Spleen (tissue), 11 donors: ENCODE data around the gene KIF6. TPM values are rescaled to one million over a fixed set of nuclear protein-coding genes. Genes with fewer than 3 reads are reported as not detected.

Experiments used
- DNase-seq: peaks from one replicate; pipeline ENCODE4 v3.0.0-alpha.2; 2020
- H3K27ac ChIP-seq, 8 donors: fragments of 200-600 bp; sonication (generic) in 7 of 8; 1 replicate in 4 of 8; 2 replicates in 4 of 8; pipeline versions ENCODE4 v1.5.0 to v1.8.0; 2016 to 2021; ENCODE audit warnings: inconsistent platforms in 4 of 8, mild to moderate bottlenecking in 4 of 8, moderate library complexity in 1 of 8
- H3K27me3 ChIP-seq, 7 donors: fragments of 200-600 bp; sonication (generic) in 6 of 7; replicated peaks in 1 of 7; 1 replicate in 4 of 7; 2 replicates in 3 of 7; pipeline versions ENCODE4 v1.5.0 to v1.8.0; 2016 to 2021; ENCODE audit warnings: inconsistent platforms in 3 of 7, mild to moderate bottlenecking in 1 of 7
- H3K36me3 ChIP-seq, 6 donors: fragments of 200-600 bp; sonication (generic) in 5 of 6; 1 replicate in 4 of 6; 2 replicates in 2 of 6; pipeline versions ENCODE4 v1.5.0 to v1.8.0; 2016 to 2021; ENCODE audit warnings: inconsistent platforms in 2 of 6
- H3K4me1 ChIP-seq, 6 donors: fragments of 200-600 bp; sonication (generic) in 5 of 6; 1 replicate in 3 of 6; 2 replicates in 3 of 6; pipeline versions ENCODE4 v1.5.0 to v1.8.0; 2016 to 2021; ENCODE audit warnings: inconsistent platforms in 3 of 6
- H3K4me3 ChIP-seq, 8 donors: fragments of 200-600 bp; sonication (generic) in 7 of 8; 1 replicate in 4 of 8; 2 replicates in 4 of 8; pipeline versions ENCODE4 v1.5.0 to v1.8.0; 2016 to 2021; ENCODE audit warnings: inconsistent platforms in 4 of 8, mild to moderate bottlenecking in 4 of 8, moderate library complexity in 2 of 8
- H3K9me3 ChIP-seq, 8 donors: fragments of 200-600 bp; sonication (generic) in 7 of 8; 1 replicate in 4 of 8; 2 replicates in 4 of 8; pipeline versions ENCODE4 v1.5.0 to v1.8.0; 2016 to 2021; ENCODE audit warnings: inconsistent platforms in 4 of 8
- POLR2A ChIP-seq, 3 donors: fragments of 450-650 bp; IDR thresholded peaks; one replicate each; pipeline ENCODE4 v1.5.1; 2017; ENCODE audit warnings: antibody characterized with exemption in 3 of 3, mild to moderate bottlenecking in 1 of 3
- POLR2AphosphoS5 ChIP-seq, 3 donors: sonication (generic); formaldehyde crosslinking; IDR thresholded peaks; one replicate each; pipeline ENCODE4 v1.5.1; 2017; ENCODE audit warnings: antibody characterized with exemption in 3 of 3
- WGBS, 5 donors: extraction: QIAGEN DNeasy Blood & Tissue Kit in 3 of 5; methylation state at CpG; one replicate each; pipeline versions ENCODE4 v1.1.5 to v1.1.7; 2013 to 2018; 5-methylcytosine and 5-hydroxymethylcytosine counted together
- intact Hi-C: fragments of 100-400 bp; cut with DNase I; formaldehyde crosslinking; loops from one replicate; pipeline ENCODE4 v1.15.0; 2023; ENCODE audit warnings: low total_unique reads
- polyA plus RNA-seq, 3 donors: library from polyadenylated mRNA; stranded (reverse); fragments of 200-250 nt; gene quantifications; one replicate each; pipeline ENCODE4 v1.2.1, GENCODE V29; 2013
- total RNA-seq, 7 donors: library from RNA; depleted of rRNA in 3 of 7; stranded (reverse); fragments of >200 nt in 3 of 7; fragmentation: NEBNext Ultra II Directional in 4 of 7; extraction: Animal tissue kit (Norgen Biotek cat#: 25700) in 4 of 7; gene quantifications; one replicate each; pipeline versions ENCODE4 v1.1.0 to v1.2.1, GENCODE V29; 2016 to 2021
- TF ChIP-seq, protein P1 (sequence below), 11 experiments: fragments of 200-600 bp in 7 of 11; fragments of 450-650 bp in 4 of 11; sonication (generic) in 4 of 11; IDR thresholded peaks in 8 of 11; conservative IDR thresholded peaks in 3 of 11; 1 replicate in 7 of 11; 2 replicates in 4 of 11; pipeline versions ENCODE4 v1.4.0 to v1.8.0; 2016 to 2021; ENCODE audit warnings: antibody characterized with exemption in 11 of 11, inconsistent platforms in 4 of 11, mild to moderate bottlenecking in 1 of 11
- donor health status: healthy with polysubstance abuse.
- donor health status: DM: no; HTN: no; CAD: no; lungs with moderate emphysema.
- donor health status: DM: no; HTN: no; CAD: no.
- donor health status: Bipolar disorder and iron deficiency.
- donor health status: healthy.
- donor health status: DM: no; HTN: no; CAD: no.
- donor health status: DM: yes; HTN: yes; CAD: no.

The KIF6 gene
- total and polyA plus RNA-seq, 10 donors: 0.10 to 0.75 (median 0.24) TPM; not detected in 3

DNA sequence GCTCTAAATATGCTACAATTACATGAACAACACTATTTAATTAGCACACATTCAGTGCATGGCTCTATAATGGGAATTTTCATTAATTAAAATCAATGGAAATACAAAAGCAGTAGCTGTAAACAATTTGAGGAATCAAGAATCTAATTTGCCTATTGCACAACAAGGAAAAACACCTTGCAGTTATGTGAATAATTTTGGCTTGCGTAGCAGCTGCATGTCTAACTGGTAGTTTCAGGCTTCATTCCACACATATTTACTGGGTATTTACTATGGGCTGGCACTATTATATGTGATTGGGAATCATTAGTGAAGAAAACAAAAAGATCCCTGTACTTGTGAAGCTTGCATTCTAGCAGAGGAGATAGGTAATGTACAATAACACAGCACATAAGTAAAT lies 26.4 kb downstream of the KIF6 start:
- no peak for DNase-seq
- no peak overlapping the region for H3K27ac ChIP-seq
- H3K36me3 ChIP-seq: no peaks in the 10 kb centered on the region
- H3K4me1 ChIP-seq: no peaks in the 10 kb centered on the region
- WGBS, 5 donors: 80 to 97% (median 90%) methylated on average over 1 of the region's 1 CpG
- H3K4me3 ChIP-seq: no peak overlapping the region
- intact Hi-C loops: no loop called here
- no peaks in the 10 kb centered on the region for H3K9me3 ChIP-seq
- no peaks in the 10 kb centered on the region for H3K27me3 ChIP-seq
- no peak for TF ChIP-seq POLR2A (IDR thresholded peaks at IDR 0.05)
- TF ChIP-seq POLR2AphosphoS5 (IDR thresholded peaks at IDR 0.05): no peak

DNA sequence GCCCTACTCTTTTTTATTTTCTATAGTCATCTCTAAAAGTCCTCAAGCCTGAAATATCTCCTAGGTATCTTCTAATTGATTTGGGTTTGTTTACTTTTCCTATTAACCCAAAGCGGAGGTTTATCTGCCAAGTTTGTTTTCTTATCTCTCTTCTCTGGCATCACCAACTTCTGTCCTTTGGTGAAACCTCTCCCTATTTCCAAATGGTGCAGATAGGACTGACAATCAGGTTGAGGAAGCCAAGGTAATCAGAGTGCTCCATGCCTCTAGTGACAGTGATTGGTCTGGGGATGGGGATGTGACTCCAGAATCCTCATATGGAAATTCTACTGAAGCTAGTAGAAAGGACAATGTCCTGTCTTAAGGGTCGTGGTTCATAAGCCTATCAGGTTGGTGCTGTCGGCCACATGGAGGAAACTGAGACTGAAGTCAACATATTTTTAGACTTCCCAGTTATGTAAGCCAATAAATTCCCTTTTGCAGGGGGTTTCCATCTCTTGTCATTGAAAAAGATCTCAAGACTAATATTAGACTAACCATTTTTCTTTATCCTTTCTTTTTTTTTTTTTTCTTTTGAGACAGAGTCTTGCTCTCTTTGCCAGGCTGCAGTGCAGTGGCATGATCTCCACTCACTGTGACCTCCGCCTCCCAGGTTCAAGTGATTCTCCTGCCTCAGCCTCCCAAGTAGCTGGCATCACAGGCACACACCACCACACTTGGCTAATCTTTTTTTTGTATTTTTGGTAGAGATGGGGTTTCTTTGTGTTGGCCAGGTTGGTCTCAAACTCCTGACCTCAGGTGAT lies 28.0 kb downstream of the KIF6 start:
- no peak for TF ChIP-seq POLR2A (IDR thresholded peaks at IDR 0.05)
- no peak for TF ChIP-seq POLR2AphosphoS5 (IDR thresholded peaks at IDR 0.05)
- Histone ChIP-seq H3K4me3 (no peak overlapping the region), H3K9me3 (no peaks in the 10 kb centered on the region), H3K27me3 (no peaks in the 10 kb centered on the region), H3K4me1 (no peaks in the 10 kb centered on the region), H3K36me3 (no peaks in the 10 kb centered on the region), H3K27ac (no peak overlapping the region)
- 57 to 64% (median 61%) methylated on average over 4 of the region's 4 CpGs for WGBS, 5 donors
- intact Hi-C loops: no loop called here
- no peak for DNase-seq

DNA sequence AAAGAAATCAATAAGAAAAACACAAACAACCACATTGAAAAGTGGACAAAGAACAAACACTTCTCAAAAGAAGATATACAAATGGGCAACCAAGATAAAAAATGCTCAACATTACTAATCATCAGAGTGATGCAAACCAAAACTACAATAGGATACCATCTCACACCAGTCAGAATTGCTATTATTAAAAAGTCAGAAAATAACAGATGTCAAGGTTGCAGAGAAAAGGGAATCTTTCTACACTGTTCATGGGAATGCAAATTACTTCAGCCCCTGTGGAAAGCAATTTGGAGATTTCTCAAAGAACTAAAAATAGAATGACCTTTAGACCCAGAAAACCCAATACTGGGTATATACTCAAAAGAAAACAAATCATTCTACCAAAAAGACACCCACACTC lies 29.8 kb downstream of the KIF6 start:
- no peaks in the 10 kb centered on the region for H3K36me3 ChIP-seq
- H3K4me3 ChIP-seq: no peak overlapping the region
- no peaks in the 10 kb centered on the region for H3K9me3 ChIP-seq
- H3K4me1 ChIP-seq: no peaks in the 10 kb centered on the region
- H3K27ac ChIP-seq: no peak overlapping the region
- DNase-seq: no peak
- TF ChIP-seq, protein P1, sequence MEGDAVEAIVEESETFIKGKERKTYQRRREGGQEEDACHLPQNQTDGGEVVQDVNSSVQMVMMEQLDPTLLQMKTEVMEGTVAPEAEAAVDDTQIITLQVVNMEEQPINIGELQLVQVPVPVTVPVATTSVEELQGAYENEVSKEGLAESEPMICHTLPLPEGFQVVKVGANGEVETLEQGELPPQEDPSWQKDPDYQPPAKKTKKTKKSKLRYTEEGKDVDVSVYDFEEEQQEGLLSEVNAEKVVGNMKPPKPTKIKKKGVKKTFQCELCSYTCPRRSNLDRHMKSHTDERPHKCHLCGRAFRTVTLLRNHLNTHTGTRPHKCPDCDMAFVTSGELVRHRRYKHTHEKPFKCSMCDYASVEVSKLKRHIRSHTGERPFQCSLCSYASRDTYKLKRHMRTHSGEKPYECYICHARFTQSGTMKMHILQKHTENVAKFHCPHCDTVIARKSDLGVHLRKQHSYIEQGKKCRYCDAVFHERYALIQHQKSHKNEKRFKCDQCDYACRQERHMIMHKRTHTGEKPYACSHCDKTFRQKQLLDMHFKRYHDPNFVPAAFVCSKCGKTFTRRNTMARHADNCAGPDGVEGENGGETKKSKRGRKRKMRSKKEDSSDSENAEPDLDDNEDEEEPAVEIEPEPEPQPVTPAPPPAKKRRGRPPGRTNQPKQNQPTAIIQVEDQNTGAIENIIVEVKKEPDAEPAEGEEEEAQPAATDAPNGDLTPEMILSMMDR (IDR thresholded peaks at IDR 0.05 in 8 of 11, conservative IDR thresholded peaks at IDR 0.05 in 3 of 11): no peak
- TF ChIP-seq POLR2AphosphoS5 (IDR thresholded peaks at IDR 0.05) (no peak), POLR2A (IDR thresholded peaks at IDR 0.05) (no peak)
- intact Hi-C loops: no loop called here
- peaks cover 0 to 3% (median 0%) of the 10 kb centered on the region in 7 donors for H3K27me3 ChIP-seq

DNA sequence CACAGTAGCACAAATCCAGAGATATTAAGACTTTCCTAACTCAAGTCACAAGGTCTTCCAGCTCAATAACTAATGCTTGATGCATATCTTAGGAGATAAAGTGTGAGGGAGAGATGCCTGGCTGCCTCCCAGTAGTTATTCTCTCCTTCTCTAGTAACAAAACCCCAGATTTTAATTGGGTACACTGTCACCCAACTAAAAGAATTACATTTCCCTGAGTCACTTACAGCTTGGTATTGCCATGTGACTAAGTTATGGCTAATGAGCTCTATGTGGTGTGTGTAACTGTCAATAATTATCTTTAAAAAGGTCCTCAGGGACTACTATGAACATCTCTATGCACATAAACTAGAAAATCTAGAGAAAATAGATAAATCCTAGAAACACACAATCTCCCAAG lies 32.0 kb downstream of the KIF6 start:
- Histone ChIP-seq H3K9me3 (no peaks in the 10 kb centered on the region), H3K4me1 (no peaks in the 10 kb centered on the region), H3K27ac (no peak overlapping the region), H3K27me3 (peaks cover 0 to 16% (median 0%) of the 10 kb centered on the region in 7 donors), H3K36me3 (no peaks in the 10 kb centered on the region), H3K4me3 (no peak overlapping the region)
- intact Hi-C loops: no loop called here
- TF ChIP-seq POLR2AphosphoS5 (IDR thresholded peaks at IDR 0.05) (no peak), POLR2A (IDR thresholded peaks at IDR 0.05) (no peak)
- TF ChIP-seq, protein P1 (IDR thresholded peaks at IDR 0.05 in 8 of 11, conservative IDR thresholded peaks at IDR 0.05 in 3 of 11): no peak
- no peak for DNase-seq

DNA sequence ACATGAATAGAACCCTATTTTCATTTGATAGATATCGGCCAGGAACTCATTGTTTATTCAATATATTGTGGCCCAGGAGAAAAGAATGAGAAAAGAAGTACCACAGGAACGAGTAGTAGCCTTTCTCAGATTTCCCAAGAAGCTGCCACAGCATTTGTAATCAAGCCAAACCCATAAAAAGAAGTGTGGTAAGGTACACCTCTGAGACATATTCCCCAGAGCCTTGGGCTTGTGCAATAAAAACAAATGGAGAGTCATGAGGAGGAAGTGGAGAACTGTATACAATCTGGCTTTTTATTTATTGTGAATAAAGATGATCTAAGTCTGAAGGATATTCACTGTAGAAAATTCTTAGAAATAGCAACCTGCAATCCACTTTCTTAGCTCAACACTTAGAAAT lies 36.7 kb downstream of the KIF6 start:
- intact Hi-C loops: no loop called here
- no peak for DNase-seq
- Histone ChIP-seq H3K4me1 (no peaks in the 10 kb centered on the region), H3K9me3 (no peaks in the 10 kb centered on the region), H3K27ac (no peak overlapping the region), H3K36me3 (no peaks in the 10 kb centered on the region), H3K27me3 (peaks cover 0 to 16% (median 0%) of the 10 kb centered on the region in 7 donors), H3K4me3 (no peak overlapping the region)
- 47 to 72% (median 52%) methylated on average over 2 of the region's 2 CpGs for WGBS, 5 donors
- TF ChIP-seq, protein P1 (IDR thresholded peaks at IDR 0.05 in 8 of 11, conservative IDR thresholded peaks at IDR 0.05 in 3 of 11): no peak
- no peak for TF ChIP-seq POLR2A (IDR thresholded peaks at IDR 0.05)
- no peak for TF ChIP-seq POLR2AphosphoS5 (IDR thresholded peaks at IDR 0.05)
